Fibroblast of lung (primary cell): ENCODE data around the gene ODAD4.

ENCODE experiments used
- CTCF ChIP-seq, 2 donors: IDR thresholded peaks in 1 of 2; conservative IDR thresholded peaks in 1 of 2; 1 replicate in 1 of 2; 2 replicates in 1 of 2; pipeline ENCODE4 v1.5.1; 2011 to 2012; ENCODE audit warnings: low read length in 2 of 2, control low read depth in 1 of 2, inconsistent platforms in 1 of 2, low read depth in 1 of 2, mild to moderate bottlenecking in 1 of 2
- EZH2 ChIP-seq: IDR thresholded peaks from 2 replicates; pipeline ENCODE4 v1.5.1; 2012; ENCODE audit warnings: low read length, control low read depth, mild to moderate bottlenecking; ENCODE audit errors: missing control alignments

- TF ChIP-seq CTCF (conservative IDR thresholded peaks at IDR 0.05 in 1 of 2, IDR thresholded peaks at IDR 0.05 in 1 of 2; ENCODE audit: low read depth in 1 of 2, low read length in 2 of 2) (no peak), EZH2 (no peak)
These were observed 58.0 kb downstream of the ODAD4 start for GRCh38 chr17:41988418-41988817.
